NCI-H2227 (cell line): ENCODE results near the gene PRDX1.

Experiments
- DNase-seq: peaks from one replicate; lab custom pipeline; 2025; ENCODE audit not compliant: unreplicated experiment; lab: John Stamatoyannopoulos, UW

Gene PRDX1

DNA sequence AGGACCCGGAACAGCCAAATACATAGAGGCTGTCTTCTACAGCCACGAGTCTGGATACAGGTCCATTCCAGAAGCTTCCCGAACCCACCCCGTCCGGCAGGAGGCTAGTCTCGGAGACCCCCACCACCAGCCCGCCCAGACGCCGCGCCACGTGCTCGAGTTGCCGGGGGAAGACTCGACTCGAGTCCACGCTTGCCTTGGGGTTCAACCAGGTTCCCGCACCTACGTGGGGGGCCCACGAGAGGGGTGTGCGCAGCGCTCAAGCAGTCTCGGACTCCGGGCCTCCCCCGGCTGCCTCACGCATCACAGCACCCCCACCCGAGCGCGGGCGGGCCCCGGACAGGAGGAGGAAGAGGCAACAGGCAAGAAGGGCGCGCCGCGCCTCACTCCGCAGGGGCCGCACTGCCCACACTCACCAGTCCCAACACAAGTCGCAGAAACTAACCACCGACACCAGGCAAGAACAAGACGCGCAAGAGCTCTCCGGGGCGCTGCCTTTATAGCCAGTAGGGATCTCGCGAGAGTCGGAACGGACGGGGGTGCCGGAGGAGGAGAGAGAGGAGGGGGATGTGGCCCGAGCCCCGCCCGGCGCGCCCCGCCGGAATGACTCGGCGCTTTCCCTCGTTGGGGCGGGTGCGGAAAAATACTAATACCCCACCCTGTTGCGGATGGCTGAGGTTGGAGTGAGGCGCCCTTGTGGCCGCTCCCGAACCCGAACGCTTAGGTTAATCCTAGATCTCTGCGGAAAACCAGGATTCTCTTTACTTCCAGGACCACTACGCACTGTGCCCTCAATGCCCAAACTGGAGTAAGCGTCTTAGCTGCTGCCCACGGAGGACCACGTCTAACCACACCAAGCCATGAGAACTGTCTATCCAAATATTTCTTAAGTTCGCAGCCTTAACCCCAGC, at the start of gene PRDX1:
PRDX1 (minus strand) TSS at position 472 of the 911 bp plus-strand sequence. CDS start 2,841 bp downstream, outside the sequence.
- peak; percentile 97 for DNase-seq

DNA sequence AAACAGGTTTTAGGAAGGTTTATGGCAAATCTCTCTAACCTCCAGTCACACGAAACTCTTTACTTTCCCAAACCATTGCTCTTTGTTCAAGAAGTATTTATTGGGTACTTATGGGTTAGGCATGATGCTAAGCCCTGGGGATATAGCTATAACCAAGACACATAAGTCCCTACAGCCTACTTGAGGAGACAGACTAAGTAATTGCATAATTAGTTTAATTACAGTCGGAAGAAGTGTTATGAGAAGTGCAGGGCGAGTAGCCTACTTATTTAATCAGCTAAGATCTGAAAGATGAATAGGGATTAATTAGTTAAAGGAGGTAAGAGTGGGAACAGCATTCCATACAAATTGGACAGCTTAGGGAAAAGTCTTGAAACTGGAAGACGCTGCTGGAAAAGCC, 48.9 kb upstream of the PRDX1 start:
- no peak for DNase-seq

DNA sequence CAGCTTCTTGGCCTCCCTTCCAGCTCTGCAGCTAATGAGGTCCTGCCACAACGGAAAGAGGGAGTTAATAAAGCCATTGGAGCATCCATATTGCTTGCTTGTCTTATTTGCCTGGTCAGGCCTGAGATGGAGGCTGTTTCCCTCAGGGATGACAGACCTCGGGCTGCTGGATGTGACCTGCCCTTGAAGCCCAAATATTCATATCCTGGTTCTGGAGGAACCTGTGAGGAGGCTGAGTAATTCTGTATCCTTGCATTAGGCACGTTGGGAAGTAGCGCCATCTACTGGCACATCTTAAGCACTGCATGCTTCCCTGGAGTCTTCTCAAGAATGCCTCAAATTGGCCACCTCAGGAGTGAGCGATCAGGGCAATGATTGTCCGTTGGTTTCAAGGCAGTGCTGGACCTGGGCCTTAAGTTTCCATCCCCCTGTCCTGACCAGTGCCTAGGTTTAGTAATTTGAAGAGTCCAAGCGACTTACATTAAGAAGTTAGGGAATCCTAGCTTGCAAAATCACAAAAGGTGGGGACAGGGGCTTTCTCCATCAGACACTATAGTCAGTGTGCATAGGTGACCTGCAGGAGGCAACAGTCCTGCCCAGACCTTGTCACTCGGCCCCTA, 48.4 kb upstream of the PRDX1 start:
- peak; percentile 85 for DNase-seq

DNA sequence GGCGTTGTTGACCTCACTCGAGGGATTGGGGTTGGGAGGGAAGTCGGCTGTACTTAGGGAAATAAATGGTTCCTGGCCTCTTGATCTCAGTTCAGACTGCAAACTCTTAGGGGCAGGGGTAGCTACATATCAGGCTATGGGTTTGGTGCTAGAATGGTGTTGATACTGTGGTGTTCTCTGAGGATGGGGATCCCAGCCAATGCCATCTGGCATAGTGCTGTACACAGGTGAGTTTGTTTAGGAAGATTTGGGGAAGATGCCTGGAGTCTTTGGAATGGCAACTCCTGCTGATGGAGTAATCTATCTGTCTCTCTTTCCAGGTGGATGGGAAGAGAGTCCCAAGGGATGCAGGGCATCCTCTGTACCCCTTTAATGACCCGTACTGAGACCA, 47.9 kb upstream of the PRDX1 start:
- no peak for DNase-seq

DNA sequence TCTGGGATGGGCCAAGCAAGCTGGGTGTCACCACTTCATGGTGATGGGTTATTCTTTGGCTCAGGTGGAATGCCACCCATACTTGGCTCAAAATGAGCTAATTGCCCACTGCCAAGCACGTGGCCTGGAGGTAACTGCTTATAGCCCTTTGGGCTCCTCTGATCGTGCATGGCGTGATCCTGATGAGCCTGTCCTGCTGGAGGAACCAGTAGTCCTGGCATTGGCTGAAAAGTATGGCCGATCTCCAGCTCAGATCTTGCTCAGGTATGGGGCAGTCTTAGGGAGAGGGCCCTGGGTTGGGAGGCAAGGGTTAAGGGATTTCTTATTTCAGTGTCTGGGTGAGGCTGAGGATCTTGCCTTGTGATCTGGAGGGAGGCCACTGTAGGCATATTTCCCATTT, 46.7 kb upstream of the PRDX1 start:
- DNase-seq = no peak

DNA sequence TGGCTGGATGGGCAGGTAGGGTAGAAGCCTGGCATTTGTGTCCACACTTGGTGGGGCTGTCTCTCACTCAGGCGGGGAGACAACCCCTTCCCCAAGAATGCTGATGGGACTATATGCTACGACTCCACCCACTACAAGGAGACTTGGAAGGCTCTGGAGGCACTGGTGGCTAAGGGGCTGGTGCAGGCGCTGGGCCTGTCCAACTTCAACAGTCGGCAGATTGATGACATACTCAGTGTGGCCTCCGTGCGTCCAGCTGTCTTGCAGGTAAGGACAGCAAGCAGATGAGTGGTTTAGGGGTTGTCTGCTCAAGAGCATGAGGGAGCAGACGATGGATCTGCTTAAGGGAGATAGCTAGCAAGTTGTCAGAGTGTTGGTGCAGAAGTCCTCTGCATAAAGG, 46.2 kb upstream of the PRDX1 start:
- DNase-seq = no peak

DNA sequence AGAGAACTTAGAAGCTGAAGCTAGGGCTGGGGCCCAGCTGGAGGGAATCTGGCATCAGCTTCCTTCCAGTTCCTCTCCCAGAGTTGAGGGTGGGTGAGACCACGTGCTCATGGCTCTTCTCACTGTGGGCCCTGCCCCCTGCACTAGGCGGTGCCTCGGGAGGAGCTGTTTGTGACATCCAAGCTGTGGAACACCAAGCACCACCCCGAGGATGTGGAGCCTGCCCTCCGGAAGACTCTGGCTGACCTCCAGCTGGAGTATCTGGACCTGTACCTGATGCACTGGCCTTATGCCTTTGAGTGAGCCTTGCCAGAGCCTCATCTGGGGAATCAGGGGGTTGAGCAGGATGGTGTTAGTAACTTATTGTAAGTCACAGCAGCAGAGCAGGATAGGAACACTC, 45.0 kb upstream of the PRDX1 start:
- DNase-seq = no peak

DNA sequence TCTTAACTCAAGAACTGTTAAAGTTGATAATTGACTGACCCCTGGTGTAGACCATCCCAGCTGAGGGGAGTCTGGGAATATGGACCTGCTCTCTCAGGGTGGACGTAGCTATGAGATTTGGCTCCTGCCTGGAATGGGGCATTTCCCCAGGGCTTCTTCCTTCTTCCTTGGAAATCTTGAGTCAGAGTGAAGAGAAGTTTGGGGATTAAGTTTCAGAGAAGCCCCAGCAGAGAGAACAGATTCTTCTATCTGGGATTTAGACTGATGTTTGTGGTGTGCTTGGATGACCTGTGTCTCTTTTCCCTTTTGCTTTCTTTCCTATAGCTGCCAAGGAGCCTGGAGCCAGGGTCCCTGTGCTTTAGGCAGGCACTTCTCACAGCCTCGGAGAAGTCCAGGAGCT, 42.2 kb upstream of the PRDX1 start:
- no peak for DNase-seq

DNA sequence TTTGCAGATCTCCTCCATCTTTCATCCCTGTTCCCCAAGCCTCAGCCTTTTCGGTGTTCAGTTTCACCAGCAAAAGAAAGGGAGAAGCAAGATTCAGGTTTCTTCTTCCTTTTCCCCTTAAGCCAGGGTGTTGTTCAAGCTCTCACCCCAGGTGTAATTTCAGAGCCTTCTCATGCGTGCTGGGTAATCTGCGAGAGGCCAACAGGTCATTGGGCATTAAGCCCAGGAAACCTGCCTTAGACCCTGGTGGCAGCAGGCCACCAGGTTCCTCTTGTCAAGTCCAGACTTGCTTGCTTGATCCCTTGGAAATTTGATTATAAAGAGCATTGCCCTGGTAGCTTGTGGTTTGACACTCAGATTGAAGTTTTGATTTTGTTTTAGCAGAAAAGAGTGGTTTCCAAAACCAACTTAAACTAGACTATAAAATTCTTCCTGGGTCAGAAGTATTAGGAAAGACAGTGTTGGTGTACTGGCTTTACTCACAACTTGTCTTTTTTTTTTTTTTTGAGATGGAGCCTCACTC, 35.8 kb upstream of the PRDX1 start:
- DNase-seq = peak; percentile 10

DNA sequence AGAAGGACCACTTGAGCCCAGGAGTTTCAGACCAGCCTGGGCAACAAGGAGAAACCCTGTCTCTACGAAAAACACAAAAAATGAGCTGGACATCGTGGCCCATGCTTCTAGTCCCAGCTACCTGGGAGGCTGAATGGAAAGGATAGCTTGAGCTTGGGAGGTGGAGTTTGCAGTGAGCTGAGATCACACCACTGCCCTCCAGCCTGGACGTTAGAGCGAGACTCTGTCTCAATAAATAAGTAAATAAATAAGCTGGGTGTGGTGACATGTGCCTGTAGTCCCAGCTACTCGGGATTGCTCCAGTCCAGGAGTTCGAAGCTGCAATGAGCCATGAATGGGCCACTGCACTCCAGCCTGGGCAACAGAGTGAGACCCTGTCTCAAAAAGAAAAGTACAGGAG, 32.5 kb upstream of the PRDX1 start:
- DNase-seq = no peak

DNA sequence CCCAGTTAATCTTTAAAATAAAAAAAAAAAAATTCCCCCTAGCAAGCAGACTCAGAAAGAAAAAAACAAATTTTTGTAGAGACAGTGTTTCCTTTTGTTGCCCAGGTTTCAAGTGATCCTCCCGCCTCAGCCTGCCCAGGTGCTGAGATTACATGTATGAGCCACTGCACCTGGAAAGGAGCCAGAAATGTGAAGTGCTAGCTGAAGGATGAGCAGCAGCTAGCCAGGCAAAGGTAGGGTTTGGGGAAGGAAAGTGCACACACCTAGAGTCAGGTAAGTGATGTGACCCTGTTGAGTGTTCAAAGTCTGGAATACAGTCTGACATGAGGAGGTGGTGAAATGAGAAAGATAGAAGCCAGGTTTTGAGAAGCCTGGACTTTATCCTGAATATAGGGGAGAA, 30.6 kb upstream of the PRDX1 start:
- DNase-seq = peak; percentile 10

DNA sequence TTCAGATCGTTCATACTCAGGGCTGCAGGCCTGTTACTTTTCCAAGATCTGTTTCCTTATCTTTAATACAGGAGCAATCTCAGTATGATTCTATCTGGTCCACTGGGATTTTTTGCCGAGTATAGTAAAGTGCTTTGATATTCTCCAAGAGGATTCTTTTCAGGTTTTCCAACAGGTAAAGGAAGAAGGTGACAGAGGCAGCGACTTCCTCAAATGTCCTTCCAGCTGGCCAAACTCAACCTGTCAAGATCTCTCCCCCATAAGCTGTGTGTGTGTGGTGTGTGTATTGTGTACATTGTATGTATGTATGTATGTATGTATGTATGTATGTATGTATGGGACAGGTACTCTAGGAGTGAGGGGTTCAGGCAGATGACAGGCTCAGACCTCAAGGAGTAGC, 30.0 kb upstream of the PRDX1 start:
- no peak for DNase-seq

DNA sequence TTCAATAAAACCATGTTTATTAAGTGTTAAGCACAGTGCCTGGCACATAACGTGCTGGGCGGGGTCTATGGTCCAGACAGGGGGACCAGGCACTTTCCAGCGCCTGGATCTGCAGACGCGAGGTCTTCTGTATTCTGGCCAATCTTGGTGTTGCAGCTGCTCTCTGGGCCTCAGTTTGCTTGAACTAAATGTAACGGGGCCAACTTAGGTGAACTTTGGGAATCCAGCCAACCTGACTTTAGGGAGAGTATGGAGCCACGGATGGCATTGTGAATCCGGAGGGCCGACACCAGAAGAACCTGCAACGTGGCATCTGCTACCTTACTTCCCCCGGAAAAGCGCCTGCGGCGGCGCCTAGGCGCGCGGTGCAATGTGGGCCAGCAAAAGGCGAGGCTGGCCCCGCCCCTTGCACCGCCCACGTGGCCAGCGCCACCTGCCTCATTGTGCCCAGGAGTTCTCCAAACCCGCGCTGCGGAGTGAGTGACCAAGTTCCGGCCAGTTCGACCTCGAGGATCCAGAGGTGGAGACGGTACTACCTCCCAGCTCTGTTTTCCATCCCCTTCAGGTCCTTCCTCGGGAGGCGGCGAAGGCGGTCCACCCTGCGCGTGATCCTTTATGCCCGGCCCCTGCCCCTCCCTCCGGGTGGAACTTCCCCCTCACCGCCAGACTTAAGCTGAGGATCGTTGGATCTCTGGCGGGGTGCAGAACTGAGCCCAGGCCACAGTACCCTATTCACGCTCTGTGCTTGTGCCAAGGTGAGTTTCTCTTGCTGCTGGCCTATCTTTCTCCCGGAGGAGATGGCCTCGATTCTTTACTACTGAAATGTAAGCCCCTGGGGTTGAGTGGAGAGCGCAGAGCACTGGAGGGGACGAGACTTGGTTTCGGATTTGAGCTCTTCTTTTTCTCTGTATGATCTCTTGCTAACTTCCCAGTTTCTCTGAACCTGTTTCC, 29.0 kb upstream of the PRDX1 start, which contains the start of gene AKR1A1:
AKR1A1 (plus strand) TSS at position 426 of the 951 bp plus-strand sequence. CDS start 10,969 bp downstream, outside the sequence.
- DNase-seq = peak; percentile 95

DNA sequence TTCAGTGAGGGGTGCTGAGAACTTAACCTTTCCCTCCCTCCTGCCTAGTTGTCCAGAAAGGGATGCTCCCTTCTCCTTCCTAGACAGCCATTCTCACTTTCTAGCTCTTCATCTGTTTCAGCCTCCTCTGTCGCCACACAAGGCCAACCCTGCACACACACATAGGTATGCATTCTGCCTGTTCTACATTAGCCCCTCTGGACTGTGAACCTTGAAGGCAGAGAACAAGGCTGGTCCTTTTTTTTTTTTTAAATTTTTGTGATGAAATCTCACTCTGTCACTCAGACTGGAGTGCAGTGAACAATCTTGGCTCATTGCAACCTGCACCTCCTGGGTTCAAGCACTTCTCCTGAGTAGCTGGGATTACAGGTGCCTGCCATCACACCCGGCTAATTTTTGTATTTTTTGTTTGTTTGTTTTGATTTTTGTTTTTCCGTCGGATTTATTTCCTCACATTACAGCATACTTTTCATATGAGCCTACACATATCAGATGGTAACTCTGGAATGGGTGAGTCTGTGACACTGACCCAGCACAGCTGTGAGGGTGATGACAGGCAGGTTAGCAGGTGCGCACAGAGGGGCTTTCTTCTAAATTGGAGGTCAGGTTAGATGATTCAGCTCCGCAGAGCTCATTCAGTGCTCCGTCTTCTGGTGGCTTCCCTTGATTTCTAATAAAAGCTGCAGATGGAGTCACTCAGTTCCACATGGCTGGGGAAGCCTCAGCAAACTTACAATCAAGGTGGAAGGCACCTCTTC, 24.0 kb upstream of the PRDX1 start:
- no peak for DNase-seq

DNA sequence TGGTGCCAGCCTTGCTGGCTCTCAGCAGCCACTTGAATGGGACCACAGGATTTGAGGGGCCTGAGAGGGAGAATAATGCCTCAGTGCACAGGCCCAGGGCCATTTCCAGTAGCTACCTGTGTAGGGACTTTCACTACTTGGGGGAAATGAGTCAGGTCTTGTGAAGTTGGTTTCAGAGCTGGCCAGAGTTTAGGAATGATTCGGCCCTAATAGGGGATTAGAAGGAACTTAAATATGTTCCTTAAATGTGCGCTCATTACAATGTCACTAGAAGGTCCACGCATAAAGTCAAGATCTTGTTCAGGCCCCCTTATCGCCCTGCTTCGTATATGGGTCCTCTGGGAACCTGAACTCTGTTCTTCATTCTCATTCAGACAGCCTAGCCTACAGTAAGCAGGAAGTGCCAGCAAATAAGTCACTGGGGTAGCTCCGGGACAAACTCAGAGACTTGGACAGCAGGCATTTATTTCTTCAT, 23.4 kb upstream of the PRDX1 start:
- DNase-seq = no peak

DNA sequence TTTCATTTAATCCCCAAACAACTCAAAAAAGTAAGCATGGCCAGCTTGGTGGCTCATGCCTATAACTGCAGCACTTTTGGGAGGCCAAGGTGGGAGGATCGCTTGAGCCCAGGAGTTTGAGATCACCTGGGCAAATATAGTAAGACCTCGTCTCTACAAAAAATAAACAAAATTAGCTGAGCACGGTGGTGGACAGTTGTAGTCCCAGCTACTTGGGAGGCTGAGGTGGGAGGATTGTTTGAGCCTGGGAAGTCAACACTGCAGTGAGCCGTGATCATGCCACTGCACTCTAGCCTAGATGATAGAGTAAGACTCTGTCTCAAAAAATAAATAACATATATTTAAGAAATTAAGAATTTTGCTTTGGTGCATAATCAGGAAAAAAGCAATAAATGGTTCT, 22.8 kb upstream of the PRDX1 start:
- DNase-seq = no peak

DNA sequence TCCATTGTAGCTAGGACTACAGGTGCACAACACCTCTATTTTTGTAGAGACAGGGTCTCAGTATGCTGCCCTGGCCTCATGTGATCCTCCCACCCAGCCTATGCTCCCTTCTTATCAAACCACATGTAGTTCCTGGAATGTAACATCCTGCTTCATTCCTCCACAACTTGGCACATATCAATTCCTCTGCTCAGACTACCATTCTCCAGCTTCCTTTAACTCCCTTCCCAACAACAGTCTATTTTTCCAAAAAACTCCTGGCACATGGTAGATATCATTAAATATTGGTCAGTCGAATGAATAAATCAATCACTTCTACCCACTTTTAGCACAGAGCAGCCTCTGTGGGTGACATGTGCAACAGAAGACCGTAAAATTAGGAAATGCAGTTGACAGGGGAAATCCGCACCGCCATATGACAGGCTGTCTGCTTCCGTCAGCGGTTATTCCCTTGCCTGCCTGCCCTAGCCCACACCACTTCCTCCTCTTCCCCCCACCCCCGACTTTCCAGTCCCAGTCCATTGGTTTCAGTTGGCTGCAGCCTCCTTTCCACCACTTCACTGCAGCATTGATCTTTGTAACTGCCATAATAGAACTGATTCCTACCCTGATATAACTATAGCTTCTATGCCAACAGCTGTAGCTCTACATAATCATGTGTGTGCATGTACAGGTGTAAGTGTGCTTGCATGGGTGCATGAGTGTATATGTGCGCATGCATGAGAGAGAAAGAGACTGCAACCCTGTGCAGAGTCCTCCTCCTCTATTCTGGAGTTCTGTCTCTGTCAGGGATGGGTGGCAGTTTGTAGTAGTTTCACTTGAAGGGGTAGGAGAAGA, 22.1 kb upstream of the PRDX1 start:
- no peak for DNase-seq

DNA sequence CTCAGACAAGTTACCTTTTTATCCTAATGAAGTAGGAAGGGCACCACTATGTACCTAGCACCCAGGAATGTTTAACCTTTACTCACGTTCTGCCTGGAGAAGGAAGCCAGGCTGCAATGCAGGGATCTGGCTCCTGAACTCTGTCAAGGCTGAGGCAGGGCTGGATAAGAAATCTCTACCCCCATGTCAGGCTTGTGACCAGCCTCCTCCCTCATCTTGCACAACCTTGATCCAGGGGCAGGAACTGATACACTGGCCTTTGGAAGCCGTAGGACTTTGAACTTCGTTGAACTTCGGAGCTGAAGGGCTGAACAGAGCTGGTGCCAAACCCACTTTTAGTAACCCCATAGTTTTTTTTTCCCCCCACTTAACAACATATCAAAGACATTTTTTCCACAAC, 20.9 kb upstream of the PRDX1 start:
- no peak for DNase-seq

DNA sequence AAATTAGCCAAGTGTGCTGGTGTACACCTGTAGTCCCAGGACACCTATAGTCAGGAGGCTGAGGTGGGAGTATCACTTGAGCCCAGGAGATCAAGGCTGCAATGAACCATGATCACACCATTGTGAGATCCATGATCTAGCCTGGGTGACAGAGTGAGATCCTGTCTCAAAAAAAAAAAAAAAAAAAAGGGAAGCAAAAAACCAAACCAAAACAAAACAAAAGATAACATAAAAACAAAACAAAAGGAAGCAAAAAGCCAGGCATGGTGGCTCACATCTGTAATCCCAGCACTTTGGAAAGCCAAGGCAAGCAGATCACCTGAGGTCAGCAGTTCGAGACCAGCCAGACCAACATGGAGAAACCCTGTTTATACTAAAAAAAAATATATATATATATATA, 19.5 kb upstream of the PRDX1 start:
- no peak for DNase-seq
